Brain microvascular endothelial cell (primary cell): ENCODE measurements around the gene DIP2A.

Experiments used
- DNase-seq: peaks from one replicate; pipeline ENCODE4 v3.0.0-alpha.2; 2020
- H3K27ac ChIP-seq: fragments of 250-450 bp; sonication (Bioruptor Pico); 2 replicates; pipeline ENCODE4 v1.5.1; 2020; ENCODE audit warnings: mild to moderate bottlenecking, moderate library complexity
- H3K27me3 ChIP-seq: fragments of 250-450 bp; sonication (Bioruptor Pico); replicated peaks from 2 replicates; pipeline ENCODE4 v1.5.1; 2020; ENCODE audit warnings: mild to moderate bottlenecking
- H3K36me3 ChIP-seq: fragments of 250-450 bp; sonication (Bioruptor Pico); replicated peaks from 2 replicates; pipeline ENCODE4 v1.5.1; 2020; ENCODE audit warnings: mild to moderate bottlenecking
- H3K4me3 ChIP-seq: 2 replicates; pipeline ENCODE4 v1.5.1; 2011; ENCODE audit warnings: low read depth, mild to moderate bottlenecking, control low read depth, low read length, moderate library complexity
- in situ Hi-C: cut with HindIII; loops from 2 replicates; pipeline ENCODE4 v1.10.0; 2017; ENCODE audit warnings: low sequenced_read_pairs, low pct_ligation_motif_present
- TF ChIP-seq, protein P1 (sequence below): IDR thresholded peaks from 2 replicates; pipeline ENCODE4 v1.5.1; 2011; ENCODE audit warnings: low read depth, mild to moderate bottlenecking, moderate library complexity, low read length, control low read depth, inconsistent platforms; ENCODE audit errors: missing control alignments

DIP2A gene

DNA sequence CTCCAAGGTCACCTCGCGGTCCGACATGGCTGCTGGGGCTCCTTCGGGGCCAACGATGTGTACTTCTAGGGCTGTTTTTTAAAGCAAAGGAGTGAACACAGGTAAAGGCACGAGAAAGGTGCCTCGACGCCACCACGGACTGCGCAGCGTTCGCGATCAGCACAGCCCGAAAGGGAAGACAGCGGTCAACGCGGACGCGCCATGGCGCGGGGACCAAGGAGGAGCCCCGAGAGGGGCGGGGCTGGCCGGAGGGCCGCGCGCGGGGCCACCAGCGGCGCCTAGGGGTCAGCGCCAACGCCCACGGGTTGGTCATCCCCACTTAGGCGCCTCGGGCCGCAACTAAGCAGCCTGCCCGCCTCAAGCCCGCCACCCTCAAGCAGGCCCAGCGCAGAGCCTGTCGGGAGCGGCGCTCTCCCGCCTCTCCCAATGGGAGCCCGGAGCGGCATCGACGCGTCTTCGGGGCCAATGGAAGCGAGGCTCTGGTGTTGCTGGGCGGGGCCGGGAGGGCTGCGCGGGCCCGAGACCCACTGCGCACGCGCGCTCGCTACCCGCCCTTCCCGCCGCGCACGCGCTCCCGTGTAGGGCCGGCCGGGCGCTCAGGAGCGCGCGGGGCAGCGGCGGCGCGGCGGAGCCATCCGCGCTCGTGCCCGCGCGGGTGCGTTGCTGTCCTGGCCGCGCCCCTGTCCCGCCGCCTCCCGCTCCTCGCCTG lies at the start of gene DIP2A:
Gene DIP2A, plus strand, starts transcription at position 577 of the 709 bp plus-strand sequence. CDS start 241 bp downstream, outside the sequence.
- Histone ChIP-seq H3K27ac (peak within 1 kb of the TSS; percentile 62), H3K36me3 (no peaks in the 10 kb centered on the region), H3K27me3 (no peaks in the 10 kb centered on the region), H3K4me3 (peak within 1 kb of the TSS; percentile 76)
- TF ChIP-seq, protein P1, sequence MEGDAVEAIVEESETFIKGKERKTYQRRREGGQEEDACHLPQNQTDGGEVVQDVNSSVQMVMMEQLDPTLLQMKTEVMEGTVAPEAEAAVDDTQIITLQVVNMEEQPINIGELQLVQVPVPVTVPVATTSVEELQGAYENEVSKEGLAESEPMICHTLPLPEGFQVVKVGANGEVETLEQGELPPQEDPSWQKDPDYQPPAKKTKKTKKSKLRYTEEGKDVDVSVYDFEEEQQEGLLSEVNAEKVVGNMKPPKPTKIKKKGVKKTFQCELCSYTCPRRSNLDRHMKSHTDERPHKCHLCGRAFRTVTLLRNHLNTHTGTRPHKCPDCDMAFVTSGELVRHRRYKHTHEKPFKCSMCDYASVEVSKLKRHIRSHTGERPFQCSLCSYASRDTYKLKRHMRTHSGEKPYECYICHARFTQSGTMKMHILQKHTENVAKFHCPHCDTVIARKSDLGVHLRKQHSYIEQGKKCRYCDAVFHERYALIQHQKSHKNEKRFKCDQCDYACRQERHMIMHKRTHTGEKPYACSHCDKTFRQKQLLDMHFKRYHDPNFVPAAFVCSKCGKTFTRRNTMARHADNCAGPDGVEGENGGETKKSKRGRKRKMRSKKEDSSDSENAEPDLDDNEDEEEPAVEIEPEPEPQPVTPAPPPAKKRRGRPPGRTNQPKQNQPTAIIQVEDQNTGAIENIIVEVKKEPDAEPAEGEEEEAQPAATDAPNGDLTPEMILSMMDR, result no peak
- peak; percentile 86 for DNase-seq
- in situ Hi-C loops, result no loop called here

DNA sequence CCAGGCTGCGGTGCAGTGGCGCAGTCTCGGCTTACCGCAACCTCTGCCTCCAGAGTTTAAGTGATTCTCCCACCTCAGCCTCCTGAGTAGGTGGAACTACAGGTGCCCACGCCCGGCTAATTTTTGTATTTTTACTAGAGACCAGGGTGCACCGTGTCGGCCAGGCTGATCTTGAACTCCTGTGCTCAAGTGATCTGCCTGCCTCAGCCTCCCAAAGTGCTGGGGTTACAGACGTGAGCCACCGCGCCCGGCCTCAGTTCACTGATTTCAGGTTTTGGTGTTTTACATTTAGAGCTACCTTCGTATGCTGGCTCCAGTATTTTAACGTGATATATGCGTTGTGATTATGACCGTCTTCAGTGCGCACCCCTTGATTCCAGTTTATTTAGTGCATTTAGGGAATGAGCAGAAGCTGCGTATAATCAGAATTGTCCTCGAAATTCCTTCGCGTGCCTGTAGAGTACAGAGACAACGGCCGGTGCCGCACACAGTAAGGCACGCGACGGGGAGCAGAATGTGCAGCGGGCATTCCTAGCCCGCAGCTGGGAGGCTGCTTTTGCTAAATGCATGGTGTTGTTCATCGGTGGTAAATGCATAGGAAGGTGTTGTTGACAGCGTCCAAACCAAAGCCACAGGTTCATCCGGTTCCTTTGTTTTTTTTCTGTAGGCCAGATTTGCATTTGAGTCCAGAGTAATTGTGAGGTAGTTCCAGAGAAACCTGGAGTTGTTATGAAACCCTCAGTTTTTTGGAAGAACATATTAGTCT lies 48.9 kb upstream of the DIP2A start:
- DNase-seq, result no peak
- Histone ChIP-seq H3K36me3 (peaks cover 4% of the 10 kb centered on the region), H3K4me3 (no peak overlapping the region), H3K27me3 (no peaks in the 10 kb centered on the region), H3K27ac (no peak overlapping the region)
- in situ Hi-C loops, result no loop called here
- TF ChIP-seq, protein P1, result no peak

DNA sequence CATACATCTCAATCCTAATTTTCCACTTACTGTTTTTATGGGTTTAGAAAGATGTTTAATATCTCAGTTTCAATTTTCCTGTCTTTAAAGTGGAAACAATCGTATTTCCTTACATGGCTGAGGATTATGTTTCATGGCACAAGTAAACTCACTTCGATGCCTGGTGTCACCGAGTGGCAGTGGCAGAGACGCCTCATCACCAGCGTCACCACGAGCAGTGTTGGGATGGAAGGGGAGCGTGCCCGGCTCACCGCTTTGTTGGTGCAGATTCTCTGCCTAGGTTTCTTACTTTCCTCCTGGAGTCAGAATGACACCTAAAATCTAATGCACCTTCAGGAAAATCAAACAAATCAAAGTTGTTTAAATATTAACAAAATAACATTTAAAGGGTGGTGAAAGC lies 48.2 kb upstream of the DIP2A start:
- in situ Hi-C loops, result no loop called here
- Histone ChIP-seq H3K4me3 (no peak overlapping the region), H3K27ac (no peak overlapping the region), H3K36me3 (peaks cover 4% of the 10 kb centered on the region), H3K27me3 (no peaks in the 10 kb centered on the region)
- no peak for DNase-seq
- TF ChIP-seq, protein P1, result no peak

DNA sequence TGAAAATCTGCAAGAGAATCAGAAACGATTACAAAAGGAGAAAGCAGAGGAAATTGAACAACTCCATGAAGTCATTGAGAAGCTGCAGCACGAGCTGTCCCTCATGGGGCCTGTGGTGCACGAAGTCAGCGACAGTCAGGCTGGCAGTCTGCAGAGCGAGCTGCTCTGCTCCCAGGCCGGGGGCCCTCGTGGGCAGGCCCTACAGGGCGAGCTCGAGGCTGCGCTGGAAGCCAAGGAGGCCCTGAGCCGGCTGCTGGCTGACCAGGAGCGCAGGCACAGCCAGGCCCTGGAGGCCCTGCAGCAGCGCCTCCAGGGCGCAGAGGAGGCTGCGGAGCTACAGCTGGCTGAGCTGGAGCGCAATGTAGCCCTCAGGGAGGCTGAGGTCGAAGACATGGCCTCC lies 47.5 kb upstream of the DIP2A start:
- TF ChIP-seq, protein P1, result no peak
- Histone ChIP-seq H3K4me3 (no peak overlapping the region), H3K27me3 (no peaks in the 10 kb centered on the region), H3K27ac (no peak overlapping the region), H3K36me3 (peaks cover 9% of the 10 kb centered on the region)
- in situ Hi-C loops, result no loop called here
- DNase-seq, result no peak

GRCh38 chr21:46411691-46412090 lies 47.0 kb upstream of the DIP2A start:
- H3K4me3 ChIP-seq, result no peak overlapping the region
- in situ Hi-C loops, result no loop called here
- no peak for DNase-seq
- no peaks in the 10 kb centered on the region for H3K27me3 ChIP-seq
- H3K27ac ChIP-seq, result no peak overlapping the region
- peaks cover 13% of the 10 kb centered on the region for H3K36me3 ChIP-seq
- TF ChIP-seq, protein P1, result no peak
